Smooth muscle cell (in vitro differentiated cells): ENCODE results near the gene CDH12. TPM values are rescaled to one million over a fixed set of nuclear protein-coding genes. Genes with fewer than 3 reads are reported as not detected.

Experiments used
- DNase-seq: peaks from one replicate; lab custom pipeline; 2025; ENCODE audit not compliant: unreplicated experiment; lab: John Stamatoyannopoulos, UW
- H2AFZ ChIP-seq: fragments of 200-600 bp; sonication (generic); 2 replicates; pipeline ENCODE4 v1.6.0; 2016; ENCODE audit warnings: antibody characterized with exemption, low read depth, mild to moderate bottlenecking
- H3F3A ChIP-seq: fragments of 200-600 bp; sonication (generic); 2 replicates; pipeline ENCODE4 v1.6.0; 2017; ENCODE audit warnings: antibody characterized with exemption, low read depth
- H3K27ac ChIP-seq: fragments of 200-600 bp; sonication (generic); 2 replicates; pipeline ENCODE4 v1.5.1; 2016; ENCODE audit warnings: low read depth, mild to moderate bottlenecking
- H3K27me3 ChIP-seq: fragments of 200-600 bp; sonication (generic); 2 replicates; pipeline ENCODE4 v1.6.1; 2016; ENCODE audit warnings: low read depth, mild to moderate bottlenecking
- H3K36me3 ChIP-seq: fragments of 200-600 bp; sonication (generic); 2 replicates; pipeline ENCODE4 v1.5.1; 2016; ENCODE audit warnings: low read depth
- H3K4me1 ChIP-seq: fragments of 200-600 bp; sonication (generic); 2 replicates; pipeline ENCODE4 v1.5.1; 2016; ENCODE audit warnings: low read depth
- H3K4me2 ChIP-seq: fragments of 200-600 bp; sonication (generic); 2 replicates; pipeline ENCODE4 v1.6.0; 2016; ENCODE audit warnings: mild to moderate bottlenecking
- H3K4me3 ChIP-seq: fragments of 200-600 bp; sonication (generic); 2 replicates; pipeline ENCODE4 v1.5.1; 2016; ENCODE audit warnings: mild to moderate bottlenecking
- H3K79me2 ChIP-seq: fragments of 200-600 bp; sonication (generic); 2 replicates; pipeline ENCODE4 v1.6.0; 2016; ENCODE audit warnings: low read depth, mild to moderate bottlenecking
- H3K9ac ChIP-seq: fragments of 200-600 bp; sonication (generic); 2 replicates; pipeline ENCODE4 v1.6.0; 2016; ENCODE audit warnings: low read depth
- H3K9me3 ChIP-seq: fragments of 200-600 bp; sonication (generic); replicated peaks from 2 replicates; pipeline ENCODE4 v1.5.1; 2016; ENCODE audit warnings: low read depth
- H4K20me1 ChIP-seq: fragments of 200-600 bp; sonication (generic); 2 replicates; pipeline ENCODE4 v1.6.0; 2016; ENCODE audit warnings: low read depth
- WGBS: methylation state at CpG from one replicate; pipeline ENCODE4 v1.1.7; 2016; ENCODE audit warnings: low lambda C conversion rate; 5-methylcytosine and 5-hydroxymethylcytosine counted together
- polyA plus RNA-seq: library from polyadenylated mRNA; unstranded; fragments of >200 nt; fragmentation: Nextera tagmentation; extraction: Ambion mirVana; gene quantifications from 2 replicates; pipeline ENCODE4 v1.2.1, GENCODE V29; 2016
- total RNA-seq: library from RNA; depleted of rRNA; stranded (reverse); fragments of >200 nt; gene quantifications from 2 replicates; pipeline ENCODE4 v1.2.3, GENCODE V29; 2014
- TF ChIP-seq, protein P1 (sequence below): fragments of 200-600 bp; sonication (generic); IDR thresholded peaks from 2 replicates; pipeline ENCODE4 v1.5.1; 2017; ENCODE audit warnings: borderline replicate concordance, mild to moderate bottlenecking, antibody characterized with exemption; ENCODE audit not compliant: insufficient read depth, poor library complexity, severe bottlenecking

The CDH12 gene
- total and polyA plus RNA-seq, 2 experiments from 2014 or later = not detected

DNA sequence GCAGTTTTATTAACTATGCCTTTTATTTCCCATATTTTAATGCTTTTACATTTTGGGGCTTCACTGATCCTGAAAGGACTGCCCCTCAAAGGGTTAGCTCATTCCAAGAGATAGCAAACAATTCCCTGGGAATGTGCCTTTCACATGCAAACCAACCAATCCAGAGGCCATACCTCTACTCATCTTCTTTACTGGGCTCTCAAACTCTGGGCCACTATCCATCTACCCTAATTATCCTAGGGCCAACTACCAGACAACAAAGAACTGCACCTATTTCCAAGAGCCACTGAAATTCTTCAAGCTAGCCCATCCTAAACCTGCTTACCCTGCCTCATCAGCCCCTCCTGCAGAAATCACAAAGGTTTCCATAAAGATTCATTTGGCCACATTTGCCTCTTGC lies 364.7 kb downstream of the CDH12 start:
- no peak overlapping the region for H3K4me2 ChIP-seq
- H3K79me2 ChIP-seq = no peaks in the 10 kb centered on the region
- no peaks in the 10 kb centered on the region for H3F3A ChIP-seq
- H3K27me3 ChIP-seq = no peaks in the 10 kb centered on the region
- H4K20me1 ChIP-seq = no peaks in the 10 kb centered on the region
- H3K27ac ChIP-seq = no peak overlapping the region
- no peak overlapping the region for H2AFZ ChIP-seq
- TF ChIP-seq, protein P1, sequence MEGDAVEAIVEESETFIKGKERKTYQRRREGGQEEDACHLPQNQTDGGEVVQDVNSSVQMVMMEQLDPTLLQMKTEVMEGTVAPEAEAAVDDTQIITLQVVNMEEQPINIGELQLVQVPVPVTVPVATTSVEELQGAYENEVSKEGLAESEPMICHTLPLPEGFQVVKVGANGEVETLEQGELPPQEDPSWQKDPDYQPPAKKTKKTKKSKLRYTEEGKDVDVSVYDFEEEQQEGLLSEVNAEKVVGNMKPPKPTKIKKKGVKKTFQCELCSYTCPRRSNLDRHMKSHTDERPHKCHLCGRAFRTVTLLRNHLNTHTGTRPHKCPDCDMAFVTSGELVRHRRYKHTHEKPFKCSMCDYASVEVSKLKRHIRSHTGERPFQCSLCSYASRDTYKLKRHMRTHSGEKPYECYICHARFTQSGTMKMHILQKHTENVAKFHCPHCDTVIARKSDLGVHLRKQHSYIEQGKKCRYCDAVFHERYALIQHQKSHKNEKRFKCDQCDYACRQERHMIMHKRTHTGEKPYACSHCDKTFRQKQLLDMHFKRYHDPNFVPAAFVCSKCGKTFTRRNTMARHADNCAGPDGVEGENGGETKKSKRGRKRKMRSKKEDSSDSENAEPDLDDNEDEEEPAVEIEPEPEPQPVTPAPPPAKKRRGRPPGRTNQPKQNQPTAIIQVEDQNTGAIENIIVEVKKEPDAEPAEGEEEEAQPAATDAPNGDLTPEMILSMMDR = no peak
- DNase-seq = no peak
- H3K4me1 ChIP-seq = no peaks in the 10 kb centered on the region
- no peaks in the 10 kb centered on the region for H3K9me3 ChIP-seq
- no peak overlapping the region for H3K9ac ChIP-seq
- H3K4me3 ChIP-seq = no peak overlapping the region
- no peaks in the 10 kb centered on the region for H3K36me3 ChIP-seq

DNA sequence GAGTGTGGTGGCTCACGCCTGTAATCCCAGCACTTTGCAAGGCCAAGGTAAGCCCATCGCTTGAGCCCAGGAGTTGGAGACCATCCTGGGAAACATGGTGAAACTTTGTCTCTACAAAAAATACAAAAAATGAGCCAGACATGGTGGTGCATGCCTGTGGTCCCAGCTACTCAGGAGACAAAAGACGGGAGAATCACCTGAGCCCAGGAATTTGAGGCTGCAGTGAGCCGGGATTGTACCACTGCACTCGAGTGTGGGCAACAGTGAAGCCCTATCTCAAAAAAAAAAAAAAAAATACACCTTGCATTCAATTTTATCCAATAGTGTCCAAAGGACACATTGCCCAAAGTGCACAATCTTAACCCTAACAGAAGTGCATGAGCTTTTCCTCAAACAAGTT lies 372.8 kb downstream of the CDH12 start:
- Histone ChIP-seq H4K20me1 (no peaks in the 10 kb centered on the region), H3K9ac (no peak overlapping the region)
- 66% methylated on average over 5 of the region's 5 CpGs for WGBS

DNA sequence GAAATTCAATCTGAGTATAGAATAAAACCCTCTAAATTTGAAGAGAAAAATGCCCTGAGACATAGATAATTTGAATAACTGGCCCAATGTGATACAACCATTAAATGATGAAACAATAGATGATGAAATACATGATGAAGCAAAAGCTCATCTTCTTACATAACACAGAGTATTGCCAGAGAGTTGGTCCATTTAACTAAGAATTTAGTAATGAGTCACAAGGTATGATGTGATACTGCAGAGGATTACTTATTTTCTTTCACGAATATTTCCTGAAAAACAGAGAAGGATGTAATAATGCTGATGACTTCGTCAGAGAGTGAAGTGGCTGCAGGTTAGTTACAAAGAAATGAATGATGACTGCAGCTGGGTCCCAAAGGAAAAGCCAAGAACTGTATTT lies 379.3 kb downstream of the CDH12 start:
- Histone ChIP-seq H3K36me3 (no peaks in the 10 kb centered on the region), H3K4me3 (no peak overlapping the region), H3K27ac (no peak overlapping the region), H3K9ac (no peak overlapping the region), H2AFZ (no peak overlapping the region), H3K4me2 (no peak overlapping the region), H3K27me3 (no peaks in the 10 kb centered on the region), H3K79me2 (no peaks in the 10 kb centered on the region), H4K20me1 (no peaks in the 10 kb centered on the region), H3K4me1 (no peaks in the 10 kb centered on the region), H3K9me3 (no peaks in the 10 kb centered on the region), H3F3A (no peaks in the 10 kb centered on the region)
- 92% methylated on average over 2 of the region's 2 CpGs for WGBS
- TF ChIP-seq, protein P1 = no peak
- no peak for DNase-seq

More for the DNA sequence above, 372.8 kb downstream of the CDH12 start:
- H3K27ac ChIP-seq = no peak overlapping the region
- H3K27me3 ChIP-seq = no peaks in the 10 kb centered on the region
- H3K36me3 ChIP-seq = no peaks in the 10 kb centered on the region
- no peaks in the 10 kb centered on the region for H3K9me3 ChIP-seq
- no peak for DNase-seq
- H3K4me3 ChIP-seq = no peak overlapping the region
- no peaks in the 10 kb centered on the region for H3F3A ChIP-seq
- H2AFZ ChIP-seq = no peak overlapping the region
- H3K4me2 ChIP-seq = no peak overlapping the region
- H3K79me2 ChIP-seq = no peaks in the 10 kb centered on the region
- no peaks in the 10 kb centered on the region for H3K4me1 ChIP-seq
- TF ChIP-seq, protein P1 = no peak

DNA sequence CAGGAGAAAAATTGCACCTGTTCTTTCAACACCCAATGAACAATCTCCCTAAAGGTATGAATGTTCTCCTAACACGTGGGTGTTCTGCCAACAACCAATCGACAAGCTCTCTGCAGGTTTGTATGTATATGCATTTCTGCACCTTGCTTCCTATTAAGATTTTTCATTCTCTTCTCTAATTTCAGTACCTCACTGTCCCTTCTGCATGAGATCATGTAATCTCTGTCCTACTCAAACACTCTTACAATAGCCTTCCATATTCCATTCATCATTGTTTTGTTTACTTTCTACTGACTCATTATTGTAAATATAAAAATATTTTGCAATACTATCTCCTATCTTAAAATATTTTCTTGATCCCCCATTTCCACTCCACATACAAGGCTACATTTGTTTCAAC lies 382.0 kb downstream of the CDH12 start:
- Histone ChIP-seq H3K36me3 (no peaks in the 10 kb centered on the region), H3K4me2 (no peak overlapping the region), H3K4me1 (no peaks in the 10 kb centered on the region), H3K79me2 (no peaks in the 10 kb centered on the region), H3K27ac (no peak overlapping the region), H3F3A (no peaks in the 10 kb centered on the region), H3K9me3 (no peaks in the 10 kb centered on the region), H3K9ac (no peak overlapping the region), H4K20me1 (no peaks in the 10 kb centered on the region), H3K27me3 (no peaks in the 10 kb centered on the region), H2AFZ (no peak overlapping the region), H3K4me3 (no peak overlapping the region)
- WGBS = 88% methylated on average over 2 of the region's 2 CpGs
- TF ChIP-seq, protein P1 = no peak
- DNase-seq = no peak
